Dendritic cell treated with granulocyte-macrophage colony-stimulating factor and Interleukin-4, amounts not matched to agents 40 ng/mL and 50 ng/mL, for 4 days (primary cell): Measurements from ENCODE around the gene DYNLT2.
A peak's percentile ranks its signal among the peaks of the same experiment; 100 is the strongest.

ENCODE experiments used
- H3K27ac Mint-ChIP-seq: one replicate; pipeline ENCODE4 v1.8.0; 2022; ENCODE audit warnings: mild to moderate bottlenecking, mixed read lengths
- H3K27me3 Mint-ChIP-seq: one replicate; pipeline ENCODE4 v1.8.0; 2022; ENCODE audit warnings: mild to moderate bottlenecking, mixed read lengths
- H3K36me3 Mint-ChIP-seq: one replicate; pipeline ENCODE4 v1.8.0; 2022; ENCODE audit warnings: low read depth, mixed read lengths
- H3K4me1 Mint-ChIP-seq: one replicate; pipeline ENCODE4 v1.8.0; 2022; ENCODE audit warnings: low read depth, mixed read lengths
- H3K4me3 Mint-ChIP-seq: one replicate; pipeline ENCODE4 v1.8.0; 2022; ENCODE audit warnings: mild to moderate bottlenecking, moderate library complexity, mixed read lengths
- H3K9me3 Mint-ChIP-seq: one replicate; pipeline ENCODE4 v1.8.0; 2022; ENCODE audit warnings: mixed read lengths
- intact Hi-C: fragments of 100-400 bp; cut with micrococcal nuclease; formaldehyde crosslinking; loops from one replicate; pipeline ENCODE4 v1.15.0; 2022

Gene DYNLT2

DNA sequence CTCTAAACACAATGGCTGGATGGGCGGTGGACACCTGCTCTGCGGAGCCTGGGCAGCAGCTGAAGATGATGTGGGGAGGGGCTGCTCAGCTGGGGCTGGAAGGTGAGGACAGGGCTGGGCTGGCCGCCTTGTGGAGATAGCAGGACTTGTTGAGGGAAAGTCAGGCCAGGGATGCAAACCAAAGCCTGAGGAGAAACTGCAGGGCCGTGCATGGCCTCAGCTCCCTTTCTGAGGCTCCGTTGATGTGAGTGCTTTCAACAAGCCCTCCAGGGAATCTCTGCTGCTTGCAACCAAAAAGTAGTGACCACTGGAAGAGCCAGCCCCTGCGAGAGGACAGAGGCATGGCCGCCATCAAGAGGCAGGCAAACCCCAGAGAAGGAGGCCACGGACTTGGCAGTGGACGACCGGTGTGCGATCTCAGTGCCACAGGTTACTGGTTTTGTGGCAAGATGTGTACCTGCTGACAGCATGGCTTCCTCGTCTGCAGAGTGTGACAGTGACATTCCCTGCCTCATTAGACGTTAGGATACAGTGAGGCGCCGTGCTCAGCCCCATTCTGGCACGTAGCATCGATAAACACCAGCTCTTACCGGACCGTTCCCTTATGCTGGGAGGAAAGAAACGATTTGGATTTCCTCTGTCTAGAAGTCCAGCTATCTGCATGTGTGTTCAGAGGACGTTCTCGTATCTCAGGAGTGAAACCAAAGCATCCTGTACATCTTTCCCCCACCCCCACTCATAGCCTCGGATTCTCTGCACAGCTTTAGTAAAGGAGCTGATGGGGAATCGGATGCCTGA lies 38.0 kb upstream of the DYNLT2 start:
- intact Hi-C loops: no loop called here
- peak overlapping the region; percentile 66 for H3K4me3 Mint-ChIP-seq
- H3K9me3 Mint-ChIP-seq: no peaks in the 10 kb centered on the region
- no peak overlapping the region for H3K27ac Mint-ChIP-seq
- H3K4me1 Mint-ChIP-seq: peaks cover 13% of the 10 kb centered on the region
- H3K27me3 Mint-ChIP-seq: peaks cover 34% of the 10 kb centered on the region
- H3K36me3 Mint-ChIP-seq: no peaks in the 10 kb centered on the region

DNA sequence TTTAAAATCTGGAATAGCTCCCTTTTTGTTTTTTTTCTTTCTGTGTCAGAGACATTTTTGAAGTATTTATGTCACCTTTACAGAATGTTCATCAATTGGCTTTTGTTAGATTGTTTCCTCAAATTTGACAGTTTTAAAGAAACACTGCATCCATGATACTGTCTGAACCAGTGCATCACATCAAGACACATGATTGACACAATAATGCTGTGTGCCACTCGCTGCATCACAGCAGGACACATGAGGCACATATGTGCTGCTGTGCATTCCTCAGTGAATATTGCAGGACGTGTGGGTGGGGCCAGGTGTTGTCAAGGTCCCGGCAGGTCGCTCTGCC lies 37.4 kb upstream of the DYNLT2 start:
- H3K4me1 Mint-ChIP-seq: peaks cover 13% of the 10 kb centered on the region
- intact Hi-C loops: no loop called here
- no peaks in the 10 kb centered on the region for H3K9me3 Mint-ChIP-seq
- H3K27ac Mint-ChIP-seq: no peak overlapping the region
- H3K36me3 Mint-ChIP-seq: no peaks in the 10 kb centered on the region
- H3K4me3 Mint-ChIP-seq: no peak overlapping the region
- peaks cover 34% of the 10 kb centered on the region for H3K27me3 Mint-ChIP-seq

DNA sequence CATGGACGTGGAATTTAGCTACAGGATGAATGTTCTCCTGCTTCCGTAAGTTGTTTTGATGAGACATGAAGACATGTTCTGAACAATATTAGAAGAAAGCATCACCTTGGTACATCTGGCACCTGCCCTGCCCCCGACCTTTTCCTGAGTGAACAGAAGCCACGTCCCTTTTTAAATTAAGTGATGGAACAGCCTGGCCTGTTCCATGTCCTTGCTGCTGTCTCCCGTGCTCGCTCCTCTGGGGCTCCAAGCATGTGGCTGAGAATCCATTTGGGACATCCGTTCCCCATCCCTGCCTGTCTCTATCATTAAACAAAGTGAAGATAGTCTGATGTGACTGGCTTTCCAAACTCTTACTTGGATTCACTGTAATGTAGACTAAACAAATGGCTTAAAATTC lies 36.4 kb upstream of the DYNLT2 start:
- intact Hi-C loops: no loop called here
- Mint-ChIP-seq H3K36me3 (peaks cover 9% of the 10 kb centered on the region), H3K9me3 (no peaks in the 10 kb centered on the region), H3K4me1 (peaks cover 13% of the 10 kb centered on the region), H3K4me3 (no peak overlapping the region), H3K27ac (no peak overlapping the region), H3K27me3 (peaks cover 34% of the 10 kb centered on the region)

DNA sequence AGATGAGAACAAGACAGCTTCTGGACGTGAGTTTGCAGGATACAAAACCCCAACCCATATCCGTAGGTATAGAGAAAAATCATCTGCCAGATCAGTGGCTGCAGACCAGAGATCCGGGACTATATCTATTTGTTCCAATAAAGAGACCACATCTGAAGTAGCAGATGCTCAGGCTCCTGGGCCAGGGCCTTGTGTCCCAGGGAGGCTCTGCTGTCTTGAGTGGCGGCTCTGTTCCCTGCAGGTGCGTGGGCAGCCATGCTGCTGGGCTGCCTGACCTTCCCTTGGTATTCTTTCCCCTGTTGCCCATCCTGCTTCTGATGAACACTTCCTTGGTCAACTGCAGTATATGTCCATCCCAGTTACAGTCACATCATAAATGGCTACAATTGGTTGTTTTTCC lies 35.0 kb upstream of the DYNLT2 start:
- Mint-ChIP-seq H3K36me3 (peaks cover 15% of the 10 kb centered on the region), H3K27ac (no peak overlapping the region), H3K27me3 (peaks cover 29% of the 10 kb centered on the region), H3K9me3 (no peaks in the 10 kb centered on the region), H3K4me3 (no peak overlapping the region), H3K4me1 (peaks cover 13% of the 10 kb centered on the region)
- intact Hi-C loops: no loop called here

DNA sequence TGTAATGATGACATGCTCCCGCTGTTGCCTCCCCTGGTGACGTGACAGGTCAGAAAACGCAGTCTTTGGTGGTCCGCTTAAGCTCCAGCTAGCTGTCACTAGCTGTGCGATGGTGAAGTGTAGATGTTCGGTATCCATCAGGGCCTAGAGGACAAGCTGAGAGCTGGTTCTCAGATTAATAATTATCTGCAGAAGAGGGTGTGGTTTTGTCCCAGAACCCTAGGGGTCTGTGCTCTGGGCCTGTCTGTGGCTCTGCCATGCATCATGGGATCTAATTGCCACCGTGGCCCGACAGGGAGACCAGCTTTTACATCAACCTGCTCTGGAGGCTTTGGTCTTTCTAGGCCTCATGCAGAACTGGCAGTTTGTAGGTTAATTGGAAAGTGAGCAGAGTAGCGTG lies 34.2 kb upstream of the DYNLT2 start:
- no peak overlapping the region for H3K27ac Mint-ChIP-seq
- H3K36me3 Mint-ChIP-seq: peaks cover 23% of the 10 kb centered on the region

DNA sequence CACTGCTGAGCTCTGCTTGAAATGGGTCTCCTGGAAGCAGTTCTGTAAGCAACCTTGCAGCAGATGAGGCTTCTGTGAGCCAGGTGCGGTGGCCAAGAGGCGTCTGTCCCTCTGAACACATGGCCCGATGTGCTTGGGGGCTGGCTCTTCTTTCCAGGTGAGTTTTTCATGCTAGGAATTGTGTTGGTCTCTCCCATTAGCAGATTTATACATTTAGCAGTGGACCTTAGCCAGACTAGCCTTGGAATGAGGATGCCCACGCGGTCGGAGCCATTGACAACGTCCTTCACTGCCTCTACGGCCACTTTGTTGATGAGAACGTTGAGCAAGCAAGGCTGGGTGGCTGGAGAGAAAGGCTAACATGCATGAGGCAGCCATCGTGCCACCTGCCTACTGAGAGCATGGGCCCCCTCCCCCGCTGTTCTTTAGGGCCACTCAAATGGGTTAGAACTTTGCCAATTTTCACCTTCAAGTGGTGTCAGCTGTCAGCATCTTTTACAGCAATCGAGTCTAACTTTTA lies 33.5 kb upstream of the DYNLT2 start:
- H3K36me3 Mint-ChIP-seq: peaks cover 30% of the 10 kb centered on the region
- no peak overlapping the region for H3K4me3 Mint-ChIP-seq
- peaks cover 15% of the 10 kb centered on the region for H3K27me3 Mint-ChIP-seq
- H3K9me3 Mint-ChIP-seq: no peaks in the 10 kb centered on the region
- intact Hi-C loops: no loop called here
- peaks cover 3% of the 10 kb centered on the region for H3K4me1 Mint-ChIP-seq
- H3K27ac Mint-ChIP-seq: no peak overlapping the region

More for the DNA sequence above, 34.2 kb upstream of the DYNLT2 start:
- Mint-ChIP-seq H3K4me3 (no peak overlapping the region), H3K9me3 (no peaks in the 10 kb centered on the region), H3K27me3 (peaks cover 22% of the 10 kb centered on the region), H3K4me1 (peaks cover 10% of the 10 kb centered on the region)
- intact Hi-C loops: no loop called here

DNA sequence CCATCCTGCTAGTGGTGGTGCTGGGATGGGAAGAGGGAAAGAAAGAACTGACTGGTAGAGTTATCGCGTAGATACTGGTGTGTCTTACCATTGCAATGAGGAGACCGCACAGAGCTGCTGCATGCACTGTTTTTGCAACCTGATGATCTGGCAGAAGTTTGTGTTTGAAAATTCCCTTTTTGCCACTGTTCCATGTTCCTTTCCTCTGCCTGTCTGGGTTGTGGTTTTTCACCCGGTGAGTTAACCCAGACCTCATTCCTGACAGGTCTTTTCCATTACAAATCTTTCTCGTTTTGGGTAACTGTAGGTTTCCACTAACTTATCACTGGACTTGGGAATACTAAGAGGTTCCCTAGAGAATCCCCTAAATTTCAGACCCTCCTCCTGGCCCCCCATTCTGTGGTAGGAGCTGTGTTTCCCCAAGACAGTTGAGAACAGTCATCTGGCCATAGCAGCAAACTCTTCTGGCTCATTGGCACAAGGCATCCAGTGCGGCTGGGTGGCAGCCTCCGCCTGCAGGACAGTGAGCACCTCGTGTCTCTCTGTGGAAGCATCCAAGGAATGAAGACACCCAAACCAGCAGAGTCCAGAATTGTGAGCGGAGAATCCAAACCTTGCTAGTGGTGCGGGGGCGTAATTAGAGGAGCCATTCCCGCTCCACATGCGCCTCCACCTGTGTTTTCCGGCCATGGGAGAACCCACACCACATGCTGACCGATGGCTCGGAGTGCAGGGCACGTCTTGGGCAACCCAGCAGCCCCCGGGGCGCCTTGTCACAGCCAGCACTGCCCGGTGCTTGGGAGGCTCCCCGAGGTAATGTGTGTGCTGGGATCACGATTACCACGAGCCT lies 32.8 kb upstream of the DYNLT2 start:
- peaks cover 9% of the 10 kb centered on the region for H3K27me3 Mint-ChIP-seq
- no peak overlapping the region for H3K27ac Mint-ChIP-seq
- peaks cover 37% of the 10 kb centered on the region for H3K36me3 Mint-ChIP-seq
- no peak overlapping the region for H3K4me3 Mint-ChIP-seq
- intact Hi-C loops: no loop called here
- no peaks in the 10 kb centered on the region for H3K4me1 Mint-ChIP-seq
- H3K9me3 Mint-ChIP-seq: no peaks in the 10 kb centered on the region

DNA sequence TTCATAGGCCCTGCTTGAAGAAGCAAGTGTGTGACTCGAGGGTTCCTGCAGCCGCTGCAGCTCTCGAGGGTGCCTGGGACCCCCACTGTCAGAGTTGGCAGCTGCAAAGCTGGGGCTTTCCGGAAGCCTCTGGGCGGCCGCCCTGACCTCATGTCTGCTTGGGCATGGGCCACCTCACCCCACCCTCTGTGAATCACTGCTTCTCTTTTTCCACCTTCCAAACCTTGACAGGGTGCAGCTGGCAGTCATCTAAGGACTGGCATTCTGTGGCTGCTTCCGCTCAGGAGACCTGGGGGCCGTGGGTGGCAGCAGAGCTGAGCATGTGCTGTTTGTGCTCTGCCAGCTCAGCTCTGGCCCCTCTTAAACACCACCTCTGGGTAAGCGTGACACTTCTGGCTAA lies 32.0 kb upstream of the DYNLT2 start:
- intact Hi-C loops: no loop called here
- Mint-ChIP-seq H3K36me3 (peaks cover 44% of the 10 kb centered on the region), H3K4me1 (no peaks in the 10 kb centered on the region), H3K27ac (no peak overlapping the region), H3K27me3 (peaks cover 4% of the 10 kb centered on the region), H3K9me3 (no peaks in the 10 kb centered on the region), H3K4me3 (no peak overlapping the region)

DNA sequence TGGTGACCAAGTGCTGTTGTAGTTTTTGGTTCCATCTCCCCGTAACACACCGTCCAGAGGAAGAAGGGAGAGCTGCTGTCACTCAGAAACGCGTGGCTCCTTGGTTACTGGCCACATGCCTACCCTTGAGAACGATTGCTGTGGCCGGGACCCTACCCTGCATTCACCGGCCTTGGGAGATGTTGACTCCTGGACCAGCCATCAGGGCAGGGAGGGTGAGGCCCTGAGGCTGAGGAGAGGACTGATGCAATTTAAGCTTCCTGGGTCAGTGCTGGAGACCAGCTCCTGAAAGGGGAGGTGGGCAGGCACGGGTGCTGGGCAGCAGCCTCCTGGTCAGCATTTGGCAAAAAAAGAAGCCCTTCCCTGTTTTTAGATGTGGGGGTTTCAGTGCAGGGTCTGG lies 31.6 kb upstream of the DYNLT2 start:
- H3K36me3 Mint-ChIP-seq: peaks cover 47% of the 10 kb centered on the region
- intact Hi-C loops: no loop called here
- H3K4me3 Mint-ChIP-seq: no peak overlapping the region
- H3K4me1 Mint-ChIP-seq: no peaks in the 10 kb centered on the region
- peaks cover 2% of the 10 kb centered on the region for H3K27me3 Mint-ChIP-seq
- no peaks in the 10 kb centered on the region for H3K9me3 Mint-ChIP-seq
- H3K27ac Mint-ChIP-seq: no peak overlapping the region

DNA sequence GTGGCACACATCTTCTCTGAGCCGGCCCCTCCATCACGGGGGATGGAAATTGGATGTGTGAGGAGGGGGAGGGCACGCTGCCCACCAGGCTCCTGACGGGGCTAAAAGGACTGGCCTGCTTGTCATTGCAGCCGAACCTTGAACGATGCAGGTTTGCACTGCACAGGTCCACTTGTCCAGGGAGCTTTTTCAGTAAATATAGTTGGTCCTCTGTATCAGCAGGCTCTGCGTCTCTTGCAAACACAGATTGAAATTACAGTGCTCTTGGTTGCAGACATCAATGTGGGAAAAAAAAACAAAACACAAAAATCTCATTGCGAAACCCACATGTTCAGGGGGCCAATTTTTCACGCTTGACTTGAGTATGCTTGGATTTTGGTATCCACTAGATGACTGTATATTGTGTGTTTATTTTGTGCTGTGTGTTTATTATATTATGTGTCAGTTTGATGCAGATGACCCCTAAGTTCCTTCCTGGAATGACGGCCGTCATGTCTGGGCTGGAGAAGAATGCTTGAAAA lies 29.3 kb upstream of the DYNLT2 start:
- intact Hi-C loops: no loop called here
- Mint-ChIP-seq H3K4me1 (no peaks in the 10 kb centered on the region), H3K27ac (no peak overlapping the region), H3K9me3 (no peaks in the 10 kb centered on the region), H3K4me3 (no peak overlapping the region), H3K36me3 (peaks cover 70% of the 10 kb centered on the region), H3K27me3 (no peaks in the 10 kb centered on the region)

DNA sequence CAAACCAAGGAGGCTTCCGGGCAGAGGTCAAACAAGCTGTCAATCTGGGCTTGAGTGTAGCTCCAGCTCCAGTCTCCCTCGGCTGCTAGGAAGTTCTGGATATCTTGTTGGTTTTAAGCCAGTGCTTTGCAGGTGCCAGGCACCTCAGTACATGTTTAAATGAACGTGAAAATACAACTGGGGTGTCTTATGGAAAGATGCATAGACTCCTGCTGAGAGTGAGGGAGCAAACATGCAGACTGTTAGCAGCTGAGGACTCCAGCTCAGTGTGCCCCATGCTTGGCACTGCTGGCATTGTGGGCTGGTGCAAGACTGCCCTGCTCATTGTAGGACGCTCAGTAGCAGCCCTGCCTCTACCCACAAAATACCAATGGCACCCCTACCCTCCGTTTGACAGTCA lies 28.5 kb upstream of the DYNLT2 start:
- Mint-ChIP-seq H3K27ac (no peak overlapping the region), H3K4me1 (no peaks in the 10 kb centered on the region), H3K36me3 (peaks cover 76% of the 10 kb centered on the region), H3K9me3 (no peaks in the 10 kb centered on the region), H3K4me3 (no peak overlapping the region), H3K27me3 (no peaks in the 10 kb centered on the region)
- intact Hi-C loops: loop anchor here (10.0 kb wide), 1 partner anchor 825 kb away; no protein-coding TSS in a partner anchor

DNA sequence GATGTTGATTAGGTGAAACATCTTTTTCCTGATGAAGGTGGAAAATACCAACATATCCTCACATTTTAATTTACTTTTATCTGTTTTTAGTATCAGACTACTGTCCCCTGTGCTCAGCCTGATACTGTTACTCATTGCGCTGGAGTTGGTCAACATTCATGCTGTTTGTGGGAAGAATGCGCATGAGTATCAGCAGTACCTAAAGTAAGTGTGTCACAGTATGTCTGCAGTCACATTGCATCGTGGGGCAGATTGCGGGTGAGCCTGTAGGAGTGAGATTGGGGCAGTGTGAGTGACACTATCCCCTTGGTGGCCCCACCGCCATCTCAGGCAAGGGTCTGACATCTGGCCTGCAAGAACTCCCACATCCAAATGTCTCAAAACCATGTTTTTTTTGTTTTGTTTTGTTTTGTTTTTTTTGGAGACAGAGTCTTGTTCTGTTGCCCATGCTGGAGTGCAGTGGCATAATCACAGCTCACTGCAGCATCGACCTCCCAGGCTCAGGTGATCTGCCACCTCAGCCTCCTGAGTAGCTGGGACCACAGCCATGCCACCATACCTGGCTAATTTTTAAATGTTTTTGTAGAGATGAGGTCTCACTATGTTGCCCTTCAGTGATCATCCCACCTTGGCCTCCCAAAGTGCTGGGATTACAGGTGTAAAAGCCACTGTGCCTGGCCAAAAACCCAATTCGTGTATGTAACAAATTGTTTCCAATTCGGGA lies 27.9 kb upstream of the DYNLT2 start:
- Mint-ChIP-seq H3K4me3 (no peak overlapping the region), H3K27me3 (no peaks in the 10 kb centered on the region), H3K27ac (no peak overlapping the region), H3K36me3 (peaks cover 81% of the 10 kb centered on the region), H3K4me1 (no peaks in the 10 kb centered on the region), H3K9me3 (no peaks in the 10 kb centered on the region)
- intact Hi-C loops: loop anchor here (10.0 kb wide), 1 partner anchor 824 kb away; no protein-coding TSS in a partner anchor

DNA sequence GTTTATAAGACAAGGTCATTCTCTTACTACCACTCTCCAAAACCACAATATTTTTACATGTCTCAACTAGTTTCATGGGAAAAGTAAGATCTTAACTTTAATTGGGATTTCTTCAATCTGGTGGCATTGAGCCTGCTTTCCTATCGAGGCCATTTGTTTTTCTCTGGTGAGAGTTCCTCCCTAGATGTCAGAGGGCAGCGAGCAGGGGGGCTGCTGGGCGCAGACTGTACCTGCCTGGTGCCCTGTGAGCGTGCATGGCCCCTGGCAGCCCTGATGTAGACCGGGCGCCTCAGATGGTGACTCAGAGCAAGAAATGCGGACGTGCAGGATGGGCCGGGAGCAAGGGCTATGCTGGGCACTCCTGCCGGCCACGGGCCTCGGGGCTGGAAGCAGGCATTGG lies 27.3 kb upstream of the DYNLT2 start:
- H3K4me1 Mint-ChIP-seq: no peaks in the 10 kb centered on the region
- intact Hi-C loops: loop anchor here (10.0 kb wide), 1 partner anchor 824 kb away; no protein-coding TSS in a partner anchor
- no peak overlapping the region for H3K27ac Mint-ChIP-seq
- no peaks in the 10 kb centered on the region for H3K9me3 Mint-ChIP-seq
- H3K36me3 Mint-ChIP-seq: peaks cover 87% of the 10 kb centered on the region
- no peaks in the 10 kb centered on the region for H3K27me3 Mint-ChIP-seq
- H3K4me3 Mint-ChIP-seq: no peak overlapping the region
